Measurements from ENCODE around the gene EFNA4.

The EFNA4 gene

GRCh38 chr1:155075535-155075934 lies 12.0 kb downstream of the EFNA4 start:
- peak; percentile 15 for DNase-seq

GRCh38 chr1:155076371-155076770 lies 12.8 kb downstream of the EFNA4 start:
- DNase-seq, result no peak

GRCh38 chr1:155077346-155077745 lies 13.8 kb downstream of the EFNA4 start:
- DNase-seq, result no peak

GRCh38 chr1:155077758-155078445 lies 14.4 kb downstream of the EFNA4 start:
- DNase-seq, result peak; percentile 23

GRCh38 chr1:155078469-155079209 lies 15.1 kb downstream of the EFNA4 start, which contains the start of gene EFNA3:
TSS of gene EFNA3 (plus strand) at chr1:155078837. CDS start at chr1:155078942, 105 bp downstream.
- peak; percentile 83 for DNase-seq

- peak; percentile 46 for DNase-seq
Observed at GRCh38 chr1:155079210-155079486, 15.6 kb downstream of the EFNA4 start.

GRCh38 chr1:155079487-155080311 lies 16.2 kb downstream of the EFNA4 start:
- peak; percentile 40 for DNase-seq

GRCh38 chr1:155080312-155081228 lies 17.0 kb downstream of the EFNA4 start:
- DNase-seq, result peak; percentile 52

GRCh38 chr1:155081472-155082300 lies 18.1 kb downstream of the EFNA4 start:
- DNase-seq, result peak; percentile 36

- peak; percentile 39 for DNase-seq
Observed at GRCh38 chr1:155082301-155083051, 18.9 kb downstream of the EFNA4 start.

- peak; percentile 38 for DNase-seq
Observed at GRCh38 chr1:155083052-155083541, 19.6 kb downstream of the EFNA4 start.

- DNase-seq, result peak; percentile 52
Observed at GRCh38 chr1:155083865-155084721, 20.6 kb downstream of the EFNA4 start.

GRCh38 chr1:155084722-155085503 lies 21.4 kb downstream of the EFNA4 start:
- DNase-seq, result peak; percentile 96

GRCh38 chr1:155085504-155086127 lies 22.1 kb downstream of the EFNA4 start:
- peak; percentile 73 for DNase-seq

- peak; percentile 83 for DNase-seq
Observed at GRCh38 chr1:155086128-155086741, 22.7 kb downstream of the EFNA4 start.

GRCh38 chr1:155086856-155087535 lies 23.5 kb downstream of the EFNA4 start:
- peak; percentile 51 for DNase-seq

Data from left hindlimb (tissue), 1 donor.